ENCODE measurements around the gene SLC25A36.
"Not testable (repeated sequence)": the region's sequence is repeated elsewhere in the genome, so short reads cannot be mapped to it uniquely, and the experiment has no call there.

The SLC25A36 gene

DNA sequence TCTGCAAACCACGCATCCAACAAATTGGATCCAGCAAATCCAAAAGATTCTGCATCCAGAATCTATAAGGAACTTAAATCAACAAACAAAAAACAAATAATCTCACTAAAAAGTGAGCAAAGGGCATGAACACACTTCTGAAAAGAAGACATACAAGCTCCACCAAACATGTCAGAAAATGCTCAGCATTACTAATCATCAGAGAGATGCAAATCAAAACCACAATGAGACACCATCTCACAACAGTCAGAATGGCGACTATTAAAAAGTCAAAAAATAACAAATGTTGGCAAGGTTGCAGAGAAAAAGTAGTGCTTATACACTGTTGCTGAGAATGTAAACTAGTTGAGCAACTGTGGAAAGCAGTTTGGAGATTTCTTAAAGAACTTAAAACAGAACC lies 21.6 kb upstream of the SLC25A36 start:
- no peaks in the 10 kb centered on the region for H3K4me1 Mint-ChIP-seq (ENCODE audit: low read depth)
- H3K36me3 Mint-ChIP-seq (ENCODE audit: low read depth) = no peaks in the 10 kb centered on the region
- H3K27me3 Mint-ChIP-seq = peaks cover 19% of the 10 kb centered on the region
- no peak overlapping the region for H3K4me3 Mint-ChIP-seq
- H3K9me3 Mint-ChIP-seq = no peaks in the 10 kb centered on the region
- no peak for DNase-seq
- no peak overlapping the region for H3K27ac Mint-ChIP-seq

DNA sequence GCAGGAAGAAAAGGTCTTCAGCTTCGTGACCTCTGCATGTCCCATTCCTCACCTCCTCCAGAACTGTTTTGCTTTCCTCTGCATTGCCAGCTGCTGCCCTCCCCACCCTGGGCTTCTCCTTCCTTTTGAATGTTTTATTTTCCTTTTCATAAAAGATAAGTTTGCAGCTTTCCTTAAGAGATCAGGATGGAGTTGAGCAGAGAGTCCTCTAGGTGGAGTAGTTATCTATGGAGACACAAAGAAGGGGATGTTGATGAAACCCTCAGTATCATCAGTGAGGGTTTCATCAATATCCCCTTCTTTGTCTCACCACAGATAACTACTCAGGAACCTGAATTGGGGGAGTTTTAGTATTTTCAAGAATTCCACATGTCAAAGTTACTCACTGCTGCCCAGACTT lies 19.0 kb upstream of the SLC25A36 start:
- no peaks in the 10 kb centered on the region for H3K4me1 Mint-ChIP-seq (ENCODE audit: low read depth)
- H3K4me3 Mint-ChIP-seq = no peak overlapping the region
- no peak for DNase-seq

DNA sequence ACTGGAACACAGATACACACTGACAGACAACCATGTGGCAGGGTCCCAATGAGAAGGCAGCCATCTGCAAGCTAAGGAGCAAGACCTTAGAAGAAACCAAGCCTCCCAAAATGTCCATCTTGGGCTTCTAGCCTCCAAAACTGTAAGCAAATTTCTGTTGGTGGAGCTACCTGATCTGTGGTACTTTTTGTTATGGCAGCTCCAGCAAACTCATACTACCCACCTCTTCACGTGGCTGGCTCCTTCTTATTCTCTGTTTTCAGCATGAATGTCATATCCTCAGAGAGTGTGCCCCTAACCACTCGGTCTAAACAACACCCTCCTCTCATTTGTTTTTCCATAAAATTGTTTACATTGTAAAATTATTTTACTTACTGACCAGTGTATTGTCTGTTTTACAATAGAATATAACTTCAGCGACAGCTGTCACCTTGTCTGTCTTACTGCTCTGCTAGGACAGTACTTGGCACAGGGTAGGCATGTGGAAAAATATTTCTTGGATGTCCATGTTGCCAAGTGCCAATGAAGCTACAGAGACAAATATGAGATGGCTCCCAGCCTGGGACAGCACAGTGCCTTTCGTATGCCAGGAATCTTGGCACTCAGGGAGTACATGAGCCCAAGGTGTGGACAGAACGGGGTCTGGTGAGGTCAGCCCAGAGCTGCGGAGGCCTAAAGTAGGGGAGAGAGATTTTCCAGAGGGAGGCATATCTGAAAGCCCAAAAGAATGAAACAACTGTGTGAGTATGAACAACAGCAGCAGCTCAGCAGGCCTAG lies 17.4 kb upstream of the SLC25A36 start:
- DNase-seq = no peak
- no peak overlapping the region for H3K27ac Mint-ChIP-seq

More for the DNA sequence above, 19.0 kb upstream of the SLC25A36 start:
- H3K9me3 Mint-ChIP-seq = no peaks in the 10 kb centered on the region
- H3K27ac Mint-ChIP-seq = no peak overlapping the region
- H3K27me3 Mint-ChIP-seq = peaks cover 17% of the 10 kb centered on the region
- no peaks in the 10 kb centered on the region for H3K36me3 Mint-ChIP-seq (ENCODE audit: low read depth)

GRCh38 chr3:140927279-140928069 lies 14.2 kb upstream of the SLC25A36 start:
- H3K4me3 Mint-ChIP-seq = no peak overlapping the region
- DNase-seq = no peak
- peaks cover 41% of the 10 kb centered on the region for H3K27me3 Mint-ChIP-seq

More for the DNA sequence above, 17.4 kb upstream of the SLC25A36 start:
- Mint-ChIP-seq H3K27me3 (peaks cover 22% of the 10 kb centered on the region), H3K4me3 (no peak overlapping the region), H3K9me3 (no peaks in the 10 kb centered on the region), H3K4me1 (ENCODE audit: low read depth) (no peaks in the 10 kb centered on the region), H3K36me3 (ENCODE audit: low read depth) (no peaks in the 10 kb centered on the region)

DNA sequence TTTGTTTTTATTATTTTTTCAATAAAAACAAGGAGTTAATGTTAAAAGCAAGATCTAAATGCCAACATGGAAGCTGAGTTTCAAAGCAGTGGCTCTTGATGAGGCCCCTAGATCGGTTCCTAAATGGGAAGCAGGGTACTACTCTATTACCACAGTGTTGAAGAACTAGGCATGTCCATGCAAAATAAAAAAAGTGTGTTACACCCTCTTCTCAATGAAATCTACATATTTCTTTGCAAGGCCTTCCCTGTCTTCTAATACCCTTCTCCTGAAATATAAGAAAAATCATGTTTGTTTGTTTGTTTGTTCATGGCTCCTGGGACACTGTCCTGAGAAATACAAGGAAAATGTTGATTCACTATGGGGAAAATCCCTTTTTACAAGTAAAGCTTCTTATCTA lies 12.2 kb upstream of the SLC25A36 start:
- H3K36me3 Mint-ChIP-seq (ENCODE audit: low read depth) = no peaks in the 10 kb centered on the region

More at GRCh38 chr3:140927279-140928069, 14.2 kb upstream of the SLC25A36 start:
- no peaks in the 10 kb centered on the region for H3K9me3 Mint-ChIP-seq
- no peak overlapping the region for H3K27ac Mint-ChIP-seq
- peaks cover 5% of the 10 kb centered on the region for H3K4me1 Mint-ChIP-seq (ENCODE audit: low read depth)
- no peaks in the 10 kb centered on the region for H3K36me3 Mint-ChIP-seq (ENCODE audit: low read depth)

DNA sequence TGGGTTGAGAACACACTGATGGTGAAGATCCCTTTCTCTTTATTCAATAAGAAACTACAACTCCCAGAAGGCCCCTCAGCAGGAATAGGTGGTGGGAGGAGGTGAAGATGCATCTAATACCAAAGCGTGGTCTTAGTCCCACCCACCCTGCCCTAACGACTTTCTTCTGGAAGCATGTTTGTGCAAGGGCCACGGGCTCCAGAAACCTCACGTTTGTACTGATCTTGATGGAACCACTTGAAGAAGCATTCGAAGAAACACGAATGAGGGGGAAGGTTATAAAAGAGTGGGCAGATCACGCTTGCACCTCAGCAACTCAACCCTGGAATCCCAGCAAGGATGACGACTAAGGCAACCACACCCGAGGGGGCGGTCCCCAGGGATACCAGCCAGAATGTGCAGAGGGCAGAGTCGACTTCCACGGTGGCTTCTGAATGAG lies 10.6 kb upstream of the SLC25A36 start:
- H3K4me1 Mint-ChIP-seq (ENCODE audit: low read depth) = peaks cover 5% of the 10 kb centered on the region
- H3K27ac Mint-ChIP-seq = no peak overlapping the region
- no peaks in the 10 kb centered on the region for H3K36me3 Mint-ChIP-seq (ENCODE audit: low read depth)
- DNase-seq = no peak
- H3K9me3 Mint-ChIP-seq = peaks cover 2% of the 10 kb centered on the region
- peaks cover 46% of the 10 kb centered on the region for H3K27me3 Mint-ChIP-seq
- no peak overlapping the region for H3K4me3 Mint-ChIP-seq

More for the DNA sequence above, 12.2 kb upstream of the SLC25A36 start:
- H3K4me3 Mint-ChIP-seq = no peak overlapping the region
- no peaks in the 10 kb centered on the region for H3K9me3 Mint-ChIP-seq
- peaks cover 46% of the 10 kb centered on the region for H3K27me3 Mint-ChIP-seq
- H3K27ac Mint-ChIP-seq = no peak overlapping the region
- H3K4me1 Mint-ChIP-seq (ENCODE audit: low read depth) = peaks cover 5% of the 10 kb centered on the region
- no peak for DNase-seq

GRCh38 chr3:140931801-140932200 lies 9.8 kb upstream of the SLC25A36 start:
- Mint-ChIP-seq H3K9me3 (peaks cover 4% of the 10 kb centered on the region), H3K4me3 (no peak overlapping the region), H3K27me3 (peaks cover 46% of the 10 kb centered on the region), H3K4me1 (ENCODE audit: low read depth) (peaks cover 5% of the 10 kb centered on the region), H3K27ac (no peak overlapping the region), H3K36me3 (ENCODE audit: low read depth) (no peaks in the 10 kb centered on the region)
- DNase-seq = no peak

GRCh38 chr3:140933109-140933508 lies 8.5 kb upstream of the SLC25A36 start:
- no peak overlapping the region for H3K4me3 Mint-ChIP-seq
- peaks cover 41% of the 10 kb centered on the region for H3K27me3 Mint-ChIP-seq
- H3K9me3 Mint-ChIP-seq = peaks cover 4% of the 10 kb centered on the region
- no peak overlapping the region for H3K27ac Mint-ChIP-seq
- H3K4me1 Mint-ChIP-seq (ENCODE audit: low read depth) = peaks cover 5% of the 10 kb centered on the region
- H3K36me3 Mint-ChIP-seq (ENCODE audit: low read depth) = no peaks in the 10 kb centered on the region
- DNase-seq = no peak

DNA sequence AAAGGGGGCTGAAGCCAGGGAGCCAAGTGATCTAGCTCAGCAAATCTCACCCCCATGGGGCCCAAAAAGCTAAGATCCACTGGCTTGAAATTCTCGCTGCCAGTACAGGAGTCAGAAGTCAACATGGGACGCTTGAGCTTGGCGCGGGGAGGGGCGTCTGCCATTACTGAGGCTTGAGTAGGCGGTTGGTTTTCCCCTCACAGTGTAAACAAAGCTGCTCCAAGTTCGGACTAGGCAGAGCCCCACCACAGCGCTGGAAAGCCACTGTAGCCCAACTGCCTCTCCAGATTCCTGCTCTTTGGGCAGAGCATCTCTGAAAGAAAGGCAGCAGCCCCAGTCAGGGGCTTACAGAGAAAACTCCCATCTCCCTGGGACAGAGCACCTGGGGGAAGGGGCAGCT lies 8.1 kb upstream of the SLC25A36 start:
- Mint-ChIP-seq H3K27ac (no peak overlapping the region), H3K36me3 (ENCODE audit: low read depth) (no peaks in the 10 kb centered on the region), H3K9me3 (peaks cover 4% of the 10 kb centered on the region), H3K4me3 (no peak overlapping the region), H3K27me3 (peaks cover 39% of the 10 kb centered on the region), H3K4me1 (ENCODE audit: low read depth) (peaks cover 5% of the 10 kb centered on the region)
- DNase-seq = no peak

GRCh38 chr3:140939305-140939704 lies 2.3 kb upstream of the SLC25A36 start:
- H3K4me1 Mint-ChIP-seq (ENCODE audit: low read depth) = peaks cover 31% of the 10 kb centered on the region
- not testable (repeated sequence) for H3K27ac Mint-ChIP-seq, H3K27me3 Mint-ChIP-seq, H3K4me3 Mint-ChIP-seq, DNase-seq, H3K9me3 Mint-ChIP-seq
- H3K36me3 Mint-ChIP-seq (ENCODE audit: low read depth) = peaks cover 18% of the 10 kb centered on the region

DNA sequence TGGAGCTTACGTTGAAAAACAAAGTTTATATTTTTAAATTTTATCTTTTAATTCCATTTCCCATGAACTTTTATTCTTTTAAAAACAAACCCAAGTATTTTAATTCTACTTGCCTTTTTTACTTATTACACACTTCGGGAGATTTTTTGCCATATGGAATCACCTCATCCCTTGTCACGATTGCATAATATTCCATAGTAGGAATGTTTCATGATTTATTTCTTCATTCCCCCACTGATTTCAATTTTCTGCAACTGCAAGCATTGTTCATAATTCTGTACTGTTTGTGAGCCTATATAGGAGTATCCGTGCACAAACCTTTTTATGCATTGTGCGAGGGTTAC lies 574 bp upstream of the SLC25A36 start:
- Mint-ChIP-seq H3K9me3 (peaks cover 5% of the 10 kb centered on the region), H3K4me3 (peak overlapping the region; percentile 95), H3K27me3 (no peaks in the 10 kb centered on the region), H3K4me1 (ENCODE audit: low read depth) (peaks cover 41% of the 10 kb centered on the region), H3K27ac (peak overlapping the region; percentile 95), H3K36me3 (ENCODE audit: low read depth) (peaks cover 19% of the 10 kb centered on the region)
- DNase-seq = no peak

- peak overlapping the region; percentile 95 for H3K27ac Mint-ChIP-seq
- peak overlapping the region; percentile 95 for H3K4me3 Mint-ChIP-seq
- H3K27me3 Mint-ChIP-seq = no peaks in the 10 kb centered on the region
- peak; percentile 65 for DNase-seq
- peaks cover 4% of the 10 kb centered on the region for H3K9me3 Mint-ChIP-seq
- peaks cover 55% of the 10 kb centered on the region for H3K4me1 Mint-ChIP-seq (ENCODE audit: low read depth)
- peaks cover 33% of the 10 kb centered on the region for H3K36me3 Mint-ChIP-seq (ENCODE audit: low read depth)
Observed at GRCh38 chr3:140942221-140943104, 827 bp downstream of the SLC25A36 start.

DNA sequence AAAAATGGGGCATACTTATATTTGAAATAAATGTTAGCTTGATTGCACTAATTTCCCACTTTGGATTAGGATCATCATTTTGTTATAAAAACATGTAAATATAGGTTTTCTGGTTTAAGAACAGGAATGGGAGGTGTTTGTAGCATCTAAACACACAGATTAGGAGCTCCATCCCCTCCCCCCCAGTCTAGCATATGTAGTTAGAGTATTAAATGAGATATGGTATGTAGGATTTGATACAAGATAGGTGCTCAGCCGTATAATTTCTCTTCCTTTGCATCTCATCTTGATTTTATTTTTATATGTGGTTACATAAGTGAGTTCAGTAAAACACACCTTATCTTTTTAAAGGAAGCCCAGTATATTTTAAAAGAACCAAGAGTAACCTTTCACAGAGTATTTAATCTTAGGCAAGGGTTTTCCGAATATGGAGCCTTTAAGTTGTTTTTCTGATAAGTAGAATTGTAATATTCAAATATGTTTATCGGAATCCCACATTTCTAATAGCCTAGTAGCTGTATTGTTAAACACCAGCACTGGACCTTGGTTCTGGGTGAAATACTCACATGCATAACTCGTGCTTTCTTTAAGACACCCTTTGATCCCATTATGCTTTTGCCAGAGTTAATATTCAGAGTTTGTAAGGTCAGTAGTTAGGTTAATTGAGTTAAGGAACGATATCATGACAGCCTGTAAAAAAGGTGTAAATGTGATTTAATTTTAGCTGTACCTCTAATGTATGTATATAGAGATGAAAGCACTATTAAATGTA lies 2.3 kb downstream of the SLC25A36 start:
- Mint-ChIP-seq H3K4me1 (ENCODE audit: low read depth) (peaks cover 63% of the 10 kb centered on the region), H3K27ac (no peak overlapping the region), H3K4me3 (peak overlapping the region; percentile 95), H3K9me3 (peaks cover 4% of the 10 kb centered on the region), H3K36me3 (ENCODE audit: low read depth) (peaks cover 41% of the 10 kb centered on the region), H3K27me3 (no peaks in the 10 kb centered on the region)
- no peak for DNase-seq

All from activated T-cell treated with anti-CD3 and anti-CD28 coated beads, Interleukin-2, amount 50 U/mL, for 24 hours (primary cell).